HepG2 (cell line): Measurements from ENCODE around the gene ERMARD. TPM values are rescaled to one million over a fixed set of nuclear protein-coding genes. Genes with fewer than 3 reads are reported as not detected.

ENCODE experiments used
- ATAC-seq: fragments of 200-7000 bp; cut with Tn5 transposase; 3 replicates; pipeline ENCODE4 v1.9.1; 2020; ENCODE audit warnings: mild to moderate bottlenecking, moderate library complexity
- BruUV-seq: library from RNA; stranded (reverse); fragments of 400-500 nt; replicated peaks from 2 replicates; lab custom pipeline; 2021; lab: Mats Ljungman, UMichigan
- CTCF ChIA-PET: fragments of 300-600 bp; formaldehyde crosslinking; extraction: SDS; loops from one replicate; lab custom pipeline; 2021; ENCODE audit warnings: low total read pairs, inconsistent platforms, low intra/inter-chr PET ratio; lab: Yijun Ruan, JAX
- POLR2A ChIA-PET: fragments of 350-600 bp; sonication (Branson Sonifier 250); formaldehyde crosslinking; loops from one replicate; lab custom pipeline; 2020; ENCODE audit warnings: antibody characterized with exemption, inconsistent platforms; lab: Yijun Ruan, JAX
- DNase-seq: peaks from one replicate; pipeline ENCODE4 v3.0.0-alpha.2; 2015; ENCODE audit warnings: low spot score
- FAIRE-seq: peaks from 3 replicates; lab custom pipeline; 2011; peaks lifted over from hg19 to GRCh38; lab: Jason Lieb, UNC
- H2AFZ ChIP-seq: one replicate; pipeline ENCODE4 v1.6.1; 2011; ENCODE audit warnings: low read length, inconsistent platforms
- H3K27ac ChIP-seq: fragments of 300-600 bp; 3 replicates; pipeline ENCODE4 v1.8.0; 2011; ENCODE audit warnings: mixed run types, mild to moderate bottlenecking, mixed read lengths, low read length, inconsistent platforms; ENCODE audit not compliant: insufficient read depth; ENCODE audit errors: extremely low read length
- H3K27me3 ChIP-seq, 2 experiments: fragments of 200-600 bp in 1 of 2; 2 replicates in 1 of 2; 3 replicates in 1 of 2; pipeline versions ENCODE4 v1.6.0 to v1.8.0; 2011; ENCODE audit warnings: low read length in 2 of 2, mild to moderate bottlenecking in 2 of 2, moderate library complexity in 2 of 2, inconsistent platforms in 1 of 2; ENCODE audit not compliant: insufficient read depth in 2 of 2, control insufficient read depth in 1 of 2
- H3K36me3 ChIP-seq, 2 experiments: fragments of 200-600 bp in 1 of 2; replicated peaks in 1 of 2; 2 replicates in 1 of 2; 3 replicates in 1 of 2; pipeline versions ENCODE4 v1.5.1 to v1.8.0; 2011; ENCODE audit warnings: low read length in 2 of 2, inconsistent platforms in 1 of 2; ENCODE audit not compliant: insufficient read depth in 2 of 2, control insufficient read depth in 1 of 2
- H3K4me1 ChIP-seq: 2 replicates; pipeline ENCODE4 v1.5.1; 2012; ENCODE audit warnings: low read length, inconsistent platforms; ENCODE audit not compliant: insufficient read depth
- H3K4me2 ChIP-seq: 2 replicates; pipeline ENCODE4 v1.6.0; 2011; ENCODE audit warnings: low read depth, low read length, inconsistent platforms
- H3K4me3 ChIP-seq, 3 experiments: fragments of 200-600 bp in 1 of 3; sonication (generic), shearing (Covaris generic) in 1 of 3; replicated peaks in 1 of 3; 2 replicates each; pipeline ENCODE4 v1.5.1; 2011 to 2016; ENCODE audit warnings: low read length in 3 of 3, inconsistent platforms in 2 of 3, low read depth in 2 of 3, mild to moderate bottlenecking in 2 of 3, control low read depth in 1 of 3, mixed read lengths in 1 of 3; ENCODE audit not compliant: insufficient read depth in 1 of 3
- H3K79me2 ChIP-seq: one replicate; pipeline ENCODE4 v1.6.1; 2011; ENCODE audit warnings: low read length, inconsistent platforms; ENCODE audit not compliant: insufficient read depth
- H3K9ac ChIP-seq: 2 replicates; pipeline ENCODE4 v1.6.0; 2011; ENCODE audit warnings: mild to moderate bottlenecking, low read depth, low read length, inconsistent platforms; ENCODE audit not compliant: insufficient read depth
- H3K9me3 ChIP-seq: 2 replicates; pipeline ENCODE4 v1.5.1; 2012; ENCODE audit warnings: mild to moderate bottlenecking, low read length
- H4K20me1 ChIP-seq: 2 replicates; pipeline ENCODE4 v1.6.0; 2011; ENCODE audit warnings: inconsistent platforms, mild to moderate bottlenecking, low read length, moderate library complexity; ENCODE audit not compliant: insufficient read depth
- ATF1 ChIP-seq: IDR thresholded peaks from 2 replicates; pipeline ENCODE4 v1.6.1; 2016; ENCODE audit warnings: mild to moderate bottlenecking, control low read depth
- ATF6 ChIP-seq: sonication (generic); formaldehyde crosslinking; conservative IDR thresholded peaks from 2 replicates; pipeline ENCODE4 v1.4.0; 2020; ENCODE audit warnings: missing genetic modification reagents
- DR1 ChIP-seq: sonication (generic); formaldehyde crosslinking; IDR thresholded peaks from 2 replicates; pipeline ENCODE4 v1.8.0; 2021; ENCODE audit warnings: mild to moderate bottlenecking, missing genetic modification reagents, inconsistent platforms
- FOXA3 ChIP-seq: IDR thresholded peaks from 2 replicates; pipeline ENCODE4 v1.6.1; 2016; ENCODE audit warnings: missing genetic modification reagents, missing compliant biosample characterization
- FOXK2 ChIP-seq: fragments of 450-650 bp; IDR thresholded peaks from 2 replicates; pipeline ENCODE4 v1.6.1; 2016
- FOXO4 ChIP-seq: sonication (generic); formaldehyde crosslinking; conservative IDR thresholded peaks from 2 replicates; pipeline ENCODE4 v1.8.1; 2023; ENCODE audit warnings: missing genetic modification reagents
- HCFC1 ChIP-seq: fragments of 150-350 bp; IDR thresholded peaks from 2 replicates; pipeline ENCODE4 v1.6.1; 2014; ENCODE audit warnings: low read depth, low read length
- HOMEZ ChIP-seq: IDR thresholded peaks from 2 replicates; pipeline ENCODE4 v1.6.1; 2016; ENCODE audit warnings: low read depth
- KMT2B ChIP-seq: IDR thresholded peaks from 2 replicates; pipeline ENCODE4 v1.6.1; 2016; ENCODE audit warnings: missing genetic modification reagents, missing compliant biosample characterization
- MATR3 ChIP-seq: sonication (generic); formaldehyde crosslinking; IDR thresholded peaks from 2 replicates; pipeline ENCODE4 v1.4.0; 2020; ENCODE audit warnings: missing genetic modification reagents
- MTF2 ChIP-seq: sonication (generic); formaldehyde crosslinking; IDR thresholded peaks from 2 replicates; pipeline ENCODE4 v1.5.0; 2020; ENCODE audit warnings: missing genetic modification reagents, borderline replicate concordance
- NFATC3 ChIP-seq: sonication (generic); formaldehyde crosslinking; IDR thresholded peaks from 2 replicates; pipeline ENCODE4 v1.5.1; 2020; ENCODE audit warnings: mild to moderate bottlenecking, missing genetic modification reagents
- SMARCE1 ChIP-seq: fragments of 450-650 bp; IDR thresholded peaks from 2 replicates; pipeline ENCODE4 v1.6.1; 2017; ENCODE audit warnings: borderline replicate concordance
- ZNF10 ChIP-seq: sonication (generic); formaldehyde crosslinking; IDR thresholded peaks from 2 replicates; pipeline ENCODE4 v1.4.0; 2020; ENCODE audit warnings: mild to moderate bottlenecking, low read depth, missing genetic modification reagents, borderline replicate concordance
- ZNF136 ChIP-seq: sonication (generic); formaldehyde crosslinking; IDR thresholded peaks from 2 replicates; pipeline ENCODE4 v1.8.1; 2022; ENCODE audit warnings: low read depth, mild to moderate bottlenecking, moderate library complexity, missing genetic modification reagents
- ZNF34 ChIP-seq: sonication (generic); formaldehyde crosslinking; IDR thresholded peaks from 2 replicates; pipeline ENCODE4 v1.4.0; 2020; ENCODE audit warnings: mild to moderate bottlenecking, missing genetic modification reagents, borderline replicate concordance
- ZNF350 ChIP-seq: sonication (generic); formaldehyde crosslinking; IDR thresholded peaks from 2 replicates; pipeline ENCODE4 v1.4.0; 2020; ENCODE audit warnings: mild to moderate bottlenecking, low read depth, missing genetic modification reagents, borderline replicate concordance
- ZNF547 ChIP-seq: sonication (generic); formaldehyde crosslinking; IDR thresholded peaks from 2 replicates; pipeline ENCODE4 v1.5.1; 2020; ENCODE audit warnings: mild to moderate bottlenecking, missing genetic modification reagents
- ZNF768 ChIP-seq: sonication (generic); formaldehyde crosslinking; IDR thresholded peaks from 2 replicates; pipeline ENCODE4 v1.4.0; 2020; ENCODE audit warnings: missing genetic modification reagents
- ZNF781 ChIP-seq: sonication (generic); formaldehyde crosslinking; IDR thresholded peaks from 2 replicates; pipeline ENCODE4 v1.5.1; 2020; ENCODE audit warnings: borderline replicate concordance, mild to moderate bottlenecking, missing genetic modification reagents; ENCODE audit errors: not compliant biosample characterization
- ZNF850 ChIP-seq: sonication (generic); formaldehyde crosslinking; conservative IDR thresholded peaks from 2 replicates; pipeline ENCODE4 v1.9.0; 2021; ENCODE audit warnings: mild to moderate bottlenecking, missing genetic modification reagents
- WGBS: methylation state at CpG from one replicate; pipeline ENCODE4 v1.1.6; 2017; ENCODE audit warnings: low lambda C conversion rate; 5-methylcytosine and 5-hydroxymethylcytosine counted together
- in situ Hi-C: cut with HindIII; loops from 2 replicates; pipeline ENCODE4 v1.10.0; 2017; ENCODE audit warnings: low pct_unique_long_range_greater_than_20kb; ENCODE audit not compliant: extremely low pct_ligation_motif_present
- intact Hi-C: fragments of 100-400 bp; cut with micrococcal nuclease; formaldehyde crosslinking; loops from one replicate; pipeline ENCODE4 v1.10.0; 2022; ENCODE audit not compliant: unreplicated experiment
- polyA plus RNA-seq, 8 experiments: library from polyadenylated mRNA; depleted of rRNA in 3 of 8; stranded (reverse) in 7 of 8; unstranded in 1 of 8; fragments of >200 nt; fragmentation: Illumina TruSeq in 4 of 8; extraction: Trizol in 4 of 8; gene quantifications; 2 replicates each; pipeline versions ENCODE4 v1.2.1 to v1.2.3, GENCODE V29; 2011 to 2016; ENCODE audit warnings: low read depth in 4 of 8, missing spikeins in 1 of 8, mixed read lengths in 1 of 8; ENCODE audit not compliant: insufficient read depth in 1 of 8
- total RNA-seq, 5 experiments: library from RNA; depleted of rRNA; stranded (reverse); fragments of >200 nt; fragmentation: Illumina TruSeq; extraction: Trizol; gene quantifications; 2 replicates each; pipeline ENCODE4 v1.2.3, GENCODE V29; 2016; ENCODE audit warnings: low read depth in 1 of 5

The ERMARD gene
- total and polyA plus RNA-seq, 2 of the 13 experiments (the other 11 are each of a cell fraction or from before 2014, with no cell fraction given) = 8.8 to 10.7 TPM

- TF ChIP-seq HCFC1 (no peak), KMT2B (CRISPR knock-in tag) (no peak)
- TF ChIP-seq, all 625 proteins: peak for 0
These were observed 57.2 kb downstream of the ERMARD start (continued) for GRCh38 chr6:169808608-169808967.

- Histone ChIP-seq H3K27ac (no peak overlapping the region), H3K4me2 (peak overlapping the region; percentile 79; the same call in 1 of the 2 replicates), H3K27me3 (no peaks in the 10 kb centered on the region), H3K4me3 (no peak overlapping the region), H3K79me2 (no peaks in the 10 kb centered on the region), H3K4me1 (peaks cover 31% of the 10 kb centered on the region), H4K20me1 (no peaks in the 10 kb centered on the region), H3K36me3 (no peaks in the 10 kb centered on the region), H3K9me3 (no peaks in the 10 kb centered on the region), H3K9ac (no peak overlapping the region), H2AFZ (no peak overlapping the region)
- in situ Hi-C loops (no loop called here), intact Hi-C loops (no loop called here)
- WGBS = 94% methylated on average over 4 of the region's 4 CpGs
- FAIRE-seq = no peak
- BruUV-seq = no TSS peak
- CTCF ChIA-PET = no interaction called here
- no peak for DNase-seq
- TF ChIP-seq ATF6 (CRISPR knock-in tag) (no peak), ZNF10 (CRISPR knock-in tag) (no peak), ZNF850 (CRISPR knock-in tag) (no peak), ATF1 (CRISPR knock-in tag) (no peak), ZNF781 (no peak), NFATC3 (CRISPR knock-in tag) (no peak), FOXO4 (CRISPR knock-in tag) (no peak), ZNF350 (CRISPR knock-in tag) (no peak), FOXA3 (CRISPR knock-in tag) (no peak), ZNF547 (CRISPR knock-in tag) (no peak), FOXK2 (no peak), MTF2 (CRISPR knock-in tag) (no peak), HOMEZ (CRISPR knock-in tag) (no peak), DR1 (CRISPR knock-in tag) (no peak), ZNF34 (CRISPR knock-in tag) (no peak), ZNF136 (CRISPR knock-in tag) (no peak), SMARCE1 (no peak), MATR3 (no peak), ZNF768 (CRISPR knock-in tag) (no peak)
- POLR2A ChIA-PET = no interaction called here
- ATAC-seq = no peak
These were observed 58.0 kb downstream of the ERMARD start for GRCh38 chr6:169809386-169809785.
